IMR-90 (cell line): ENCODE results near the gene PAPSS2. TPM values are rescaled to one million over a fixed set of nuclear protein-coding genes. Genes with fewer than 3 reads are reported as not detected.

ENCODE experiments used
- ATAC-seq: fragments of 200-7000 bp; cut with Tn5 transposase; 2 replicates; pipeline ENCODE4 v1.9.1; 2020; ENCODE audit warnings: low read depth, mild to moderate bottlenecking, moderate library complexity
- BruUV-seq: library from RNA; stranded (reverse); fragments of 400-500 nt; replicated peaks from 2 replicates; lab custom pipeline; 2021; lab: Mats Ljungman, UMichigan
- CTCF ChIA-PET: fragments of 300-600 bp; formaldehyde crosslinking; extraction: SDS; loops from one replicate; lab custom pipeline; 2021; ENCODE audit warnings: antibody characterized with exemption; lab: Yijun Ruan, JAX
- POLR2A ChIA-PET: fragments of 300-600 bp; sonication (Branson Sonifier 250); formaldehyde crosslinking; loops from one replicate; lab custom pipeline; 2022; ENCODE audit warnings: antibody characterized with exemption; ENCODE audit not compliant: unreplicated experiment; lab: Charles Lee
- DNase-seq: peaks from one replicate; pipeline ENCODE4 v3.0.0; 2013
- H2AFZ ChIP-seq: replicated peaks from 2 replicates; pipeline ENCODE3; 2013; ENCODE audit warnings: low read length, mild to moderate bottlenecking; ENCODE audit not compliant: poor library complexity
- H2AK5ac ChIP-seq: 2 replicates; pipeline ENCODE4 v1.6.1; 2013; ENCODE audit warnings: low read depth, low read length, inconsistent platforms
- H2AK9ac ChIP-seq: replicated peaks from 2 replicates; pipeline ENCODE3; 2013; ENCODE audit warnings: mild to moderate bottlenecking, low read depth, low read length, moderate library complexity; ENCODE audit not compliant: poor library complexity
- H2BK120ac ChIP-seq: 2 replicates; pipeline ENCODE4 v1.6.1; 2013; ENCODE audit warnings: low read depth, low read length, inconsistent platforms
- H2BK15ac ChIP-seq: 3 replicates; pipeline ENCODE4 v1.6.1; 2013; ENCODE audit warnings: low read depth, low read length, inconsistent platforms
- H2BK20ac ChIP-seq: 2 replicates; pipeline ENCODE4 v1.6.1; 2013; ENCODE audit warnings: low read depth, mild to moderate bottlenecking, inconsistent platforms, low read length, moderate library complexity
- H2BK5ac ChIP-seq: 2 replicates; pipeline ENCODE4 v1.6.1; 2013; ENCODE audit warnings: mild to moderate bottlenecking, low read depth, low read length, inconsistent platforms; ENCODE audit not compliant: poor library complexity, severe bottlenecking
- H3K14ac ChIP-seq: replicated peaks from 2 replicates; pipeline ENCODE4 v1.6.1; 2013; ENCODE audit warnings: low read depth, low read length, inconsistent platforms
- H3K18ac ChIP-seq: 2 replicates; pipeline ENCODE4 v1.6.1; 2013; ENCODE audit warnings: low read depth, low read length, control low read depth
- H3K23ac ChIP-seq: 2 replicates; pipeline ENCODE4 v1.6.1; 2013; ENCODE audit warnings: low read depth, low read length, inconsistent platforms
- H3K27ac ChIP-seq: 2 replicates; pipeline ENCODE4 v1.5.1; 2013; ENCODE audit warnings: mild to moderate bottlenecking, control low read depth, low read length; ENCODE audit not compliant: insufficient read depth
- H3K27me3 ChIP-seq: 2 replicates; pipeline ENCODE4 v1.6.1; 2013; ENCODE audit warnings: low read length; ENCODE audit not compliant: control insufficient read depth, insufficient read depth
- H3K36me3 ChIP-seq: 2 replicates; pipeline ENCODE4 v1.6.1; 2013; ENCODE audit warnings: low read length, mixed read lengths; ENCODE audit not compliant: control insufficient read depth, insufficient read depth
- H3K4ac ChIP-seq: 2 replicates; pipeline ENCODE4 v1.6.1; 2013; ENCODE audit warnings: low read depth, low read length, inconsistent platforms
- H3K4me1 ChIP-seq: 2 replicates; pipeline ENCODE4 v1.6.1; 2013; ENCODE audit warnings: low read length, mixed read lengths; ENCODE audit not compliant: control insufficient read depth, insufficient read depth
- H3K4me2 ChIP-seq: 2 replicates; pipeline ENCODE4 v1.6.1; 2013; ENCODE audit warnings: low read depth, mild to moderate bottlenecking, control low read depth, low read length, moderate library complexity
- H3K4me3 ChIP-seq: 2 replicates; pipeline ENCODE4 v1.5.1; 2013; ENCODE audit warnings: low read depth, mild to moderate bottlenecking, control low read depth, low read length, moderate library complexity; ENCODE audit not compliant: insufficient read depth
- H3K56ac ChIP-seq: 2 replicates; pipeline ENCODE4 v1.6.1; 2013; ENCODE audit warnings: low read length, inconsistent platforms; ENCODE audit not compliant: insufficient read depth; ENCODE audit errors: extremely low read depth
- H3K79me1 ChIP-seq, 2 experiments: 2 replicates each; pipeline ENCODE4 v1.6.1; 2013; ENCODE audit warnings: low read length in 2 of 2, inconsistent platforms in 1 of 2, low read depth in 1 of 2
- H3K9ac ChIP-seq: 2 replicates; pipeline ENCODE4 v1.6.1; 2013; ENCODE audit warnings: low read depth, low read length, control low read depth
- H3K9me1 ChIP-seq: 2 replicates; pipeline ENCODE4 v1.6.1; 2013; ENCODE audit warnings: low read length, inconsistent platforms; ENCODE audit not compliant: insufficient read depth
- H3K9me3 ChIP-seq: 2 replicates; pipeline ENCODE4 v1.6.1; 2013; ENCODE audit warnings: low read length; ENCODE audit not compliant: control insufficient read depth, insufficient read depth
- H4K20me1 ChIP-seq: 2 replicates; pipeline ENCODE4 v1.6.1; 2013; ENCODE audit warnings: low read length, inconsistent platforms; ENCODE audit not compliant: insufficient read depth
- H4K5ac ChIP-seq: 2 replicates; pipeline ENCODE4 v1.6.1; 2013; ENCODE audit warnings: mild to moderate bottlenecking, low read depth, low read length, control low read depth
- H4K8ac ChIP-seq, 2 experiments: 2 replicates each; pipeline ENCODE4 v1.6.1; 2013; ENCODE audit warnings: low read depth in 2 of 2, low read length in 2 of 2, control low read depth in 1 of 2, inconsistent platforms in 1 of 2
- H4K91ac ChIP-seq: 2 replicates; pipeline ENCODE4 v1.6.1; 2013; ENCODE audit warnings: low read depth, low read length, inconsistent platforms; ENCODE audit not compliant: insufficient read depth
- BHLHE40 ChIP-seq: fragments of 150-350 bp; IDR thresholded peaks from 2 replicates; pipeline ENCODE4 v1.6.1; 2016; ENCODE audit warnings: mild to moderate bottlenecking, low read depth, low read length
- CEBPB ChIP-seq: IDR thresholded peaks from 2 replicates; pipeline ENCODE4 v1.6.1; 2012; ENCODE audit warnings: low read depth, low read length, improper control_type of control experiment
- CHD1 ChIP-seq: IDR thresholded peaks from 2 replicates; pipeline ENCODE4 v1.6.1; 2012; ENCODE audit warnings: low read depth, low read length, improper control_type of control experiment
- ELK1 ChIP-seq: fragments of 150-350 bp; IDR thresholded peaks from 2 replicates; pipeline ENCODE4 v1.6.1; 2016; ENCODE audit warnings: low read depth, mild to moderate bottlenecking, low read length, moderate library complexity, borderline replicate concordance
- MXI1 ChIP-seq: IDR thresholded peaks from 2 replicates; pipeline ENCODE4 v1.6.1; 2012; ENCODE audit warnings: low read depth, mild to moderate bottlenecking, low read length, moderate library complexity, borderline replicate concordance
- RAD21 ChIP-seq: IDR thresholded peaks from 2 replicates; pipeline ENCODE4 v1.6.1; 2012; ENCODE audit warnings: low read length, improper control_type of control experiment
- RCOR1 ChIP-seq: IDR thresholded peaks from 2 replicates; pipeline ENCODE4 v1.6.1; 2012; ENCODE audit warnings: mild to moderate bottlenecking, low read length, improper control_type of control experiment; ENCODE audit not compliant: insufficient replicate concordance
- SMC3 ChIP-seq: fragments of 150-350 bp; IDR thresholded peaks from 2 replicates; pipeline ENCODE4 v1.6.1; 2016; ENCODE audit warnings: low read depth, mild to moderate bottlenecking, antibody characterized with exemption, low read length, moderate library complexity
- WGBS, 2 experiments: methylation state at CpG; one replicate each; pipeline versions ENCODE4 v1.1.5 to v1.1.7; 2013; ENCODE audit warnings: missing lambda C conversion rate in 2 of 2; ENCODE audit not compliant: insufficient read length in 1 of 2; ENCODE audit errors: extremely low coverage in 2 of 2; 5-methylcytosine and 5-hydroxymethylcytosine counted together
- dilution Hi-C: fragments of 300-500 bp; cut with HindIII; formaldehyde crosslinking; loops from one replicate; pipeline ENCODE4 v1.14.3; 2018; ENCODE audit warnings: low sequenced_read_pairs; ENCODE audit not compliant: unreplicated experiment
- in situ Hi-C: fragments of 300-500 bp; cut with MboI; formaldehyde crosslinking; loops from 3 replicates; pipeline ENCODE4 v1.14.3; 2019; ENCODE audit warnings: low sequenced_read_pairs, inconsistent platforms, mixed read lengths
- intact Hi-C: fragments of 100-400 bp; cut with micrococcal nuclease; formaldehyde crosslinking; loops from 2 replicates; pipeline ENCODE4 v1.10.0; 2022
- polyA plus RNA-seq, 3 experiments: library from polyadenylated mRNA; depleted of rRNA; stranded (reverse); fragments of >200 nt; gene quantifications; 2 replicates each; pipeline ENCODE4 v1.2.3, GENCODE V29; 2012; ENCODE audit warnings: low replicate concordance in 1 of 3
- total RNA-seq: library from RNA; depleted of rRNA; stranded (reverse); fragments of >200 nt; gene quantifications from 2 replicates; pipeline ENCODE4 v1.2.3, GENCODE V29; 2012

The PAPSS2 gene
- total and polyA plus RNA-seq, 2 of the 4 experiments (the other 2 are of a cell fraction), result 55.0 to 63.3 TPM

GRCh38 chr10:87716348-87716670, 56.6 kb downstream of the PAPSS2 start:
- Histone ChIP-seq H3K4ac (no peak overlapping the region), H3K14ac (no peak overlapping the region), H3K9me1 (peaks cover 2% of the 10 kb centered on the region; the same call in 1 of the 2 replicates), H2BK20ac (no peak overlapping the region), H3K4me2 (no peak overlapping the region), H3K27me3 (no peaks in the 10 kb centered on the region), H3K23ac (no peak overlapping the region), H3K56ac (no peak overlapping the region), H2AFZ (no peak overlapping the region), H4K8ac (no peak overlapping the region), H2BK120ac (no peak overlapping the region), H3K9me3 (no peaks in the 10 kb centered on the region), H3K36me3 (peaks cover 24% of the 10 kb centered on the region), H2AK9ac (no peak overlapping the region), H3K79me1 (0 out of 4 replicates have a peak, but pooled peaks cover 0 to 2% of the 10 kb centered on the region in 2 experiments), H3K4me1 (peaks cover 2% of the 10 kb centered on the region; the same call in 1 of the 2 replicates), H2BK5ac (no peak overlapping the region), H2BK15ac (no peak overlapping the region), H3K4me3 (no peak overlapping the region), H4K20me1 (no peaks in the 10 kb centered on the region), H3K18ac (no peak overlapping the region), H3K9ac (no peak overlapping the region), H4K91ac (no peak overlapping the region), H3K27ac (no peak overlapping the region), H2AK5ac (no peak overlapping the region), H4K5ac (no peak overlapping the region)
- dilution Hi-C loops, result no loop called here
- in situ Hi-C loops, result no loop called here
- no peak for ATAC-seq
- no peak for DNase-seq
- intact Hi-C loops, result no loop called here
- ChIA-PET CTCF (interaction anchor here (0.7 kb wide), 1 partner anchor 71 kb away, joined by 3 read pairs; no protein-coding TSS in a partner anchor), POLR2A (no interaction called here)
- BruUV-seq, result no TSS peak
- TF ChIP-seq BHLHE40 (no peak), CEBPB (no peak), ELK1 (no peak), CHD1 (no peak), RCOR1 (no peak), MXI1 (no peak), RAD21 (no peak), SMC3 (no peak)
- WGBS, 2 experiments, result no CpG with 5 or more reads among the region's 4 CpGs
